GM19455 (cell line): ENCODE measurements around the gene NT5C3A.
"Not testable (repeated sequence)": the region's sequence is repeated elsewhere in the genome, so short reads cannot be mapped to it uniquely, and the experiment has no call there.

ENCODE experiments used
- ATAC-seq: cut with Tn5 transposase; IDR thresholded peaks from one replicate; pipeline ENCODE4 v1.9.1; 2021; ENCODE audit not compliant: unreplicated experiment

NT5C3A gene

GRCh38 chr7:33041631-33042428, 20.7 kb downstream of the NT5C3A start:
- no peak for ATAC-seq

- peak; percentile 95 for ATAC-seq
Observed at GRCh38 chr7:33040803-33041516, 21.6 kb downstream of the NT5C3A start.

- ATAC-seq: no peak
Observed at GRCh38 chr7:33039903-33040292, 22.7 kb downstream of the NT5C3A start.

- peak; percentile 42 for ATAC-seq
Observed at GRCh38 chr7:33039257-33039902, 23.2 kb downstream of the NT5C3A start.

- no peak for ATAC-seq
Observed at GRCh38 chr7:33038639-33039038, 23.9 kb downstream of the NT5C3A start.

- ATAC-seq: no peak
Observed at GRCh38 chr7:33035776-33036175, 26.8 kb downstream of the NT5C3A start.

GRCh38 chr7:33024189-33024757, 38.3 kb downstream of the NT5C3A start:
- ATAC-seq: no peak

GRCh38 chr7:33012364-33012763, 50.2 kb downstream of the NT5C3A start:
- ATAC-seq: no peak

GRCh38 chr7:33009734-33010133, 52.8 kb downstream of the NT5C3A start:
- ATAC-seq: no peak

- not testable (repeated sequence) for ATAC-seq
Observed at GRCh38 chr7:33005690-33006089, 56.9 kb downstream of the NT5C3A start.

- ATAC-seq: not testable (repeated sequence)
Observed at GRCh38 chr7:33005193-33005592, 57.4 kb downstream of the NT5C3A start.

- ATAC-seq: not testable (repeated sequence)
Observed at GRCh38 chr7:33004104-33004616, 58.4 kb downstream of the NT5C3A start.

- not testable (repeated sequence) for ATAC-seq
Observed at GRCh38 chr7:33003111-33003510, 59.5 kb downstream of the NT5C3A start.

GRCh38 chr7:32999380-32999779, 63.2 kb downstream of the NT5C3A start:
- not testable (repeated sequence) for ATAC-seq

- ATAC-seq: not testable (repeated sequence)
Observed at GRCh38 chr7:32998361-32999171, 64.0 kb downstream of the NT5C3A start.

GRCh38 chr7:32997956-32998355, 64.6 kb downstream of the NT5C3A start:
- ATAC-seq: not testable (repeated sequence)

- ATAC-seq: not testable (repeated sequence)
Observed at GRCh38 chr7:32992750-32993149, 69.8 kb downstream of the NT5C3A start.

GRCh38 chr7:32991975-32992700, 70.4 kb downstream of the NT5C3A start:
- not testable (repeated sequence) for ATAC-seq

GRCh38 chr7:32991068-32991585, 71.4 kb downstream of the NT5C3A start:
- ATAC-seq: not testable (repeated sequence)
